Measurements from ENCODE around the gene KCNT1. TPM values are rescaled to one million over a fixed set of nuclear protein-coding genes. Genes with fewer than 3 reads are reported as not detected.

KCNT1 gene
- total and polyA plus RNA-seq, 9 donors = 0.83 to 12.0 (median 3.7) TPM

DNA sequence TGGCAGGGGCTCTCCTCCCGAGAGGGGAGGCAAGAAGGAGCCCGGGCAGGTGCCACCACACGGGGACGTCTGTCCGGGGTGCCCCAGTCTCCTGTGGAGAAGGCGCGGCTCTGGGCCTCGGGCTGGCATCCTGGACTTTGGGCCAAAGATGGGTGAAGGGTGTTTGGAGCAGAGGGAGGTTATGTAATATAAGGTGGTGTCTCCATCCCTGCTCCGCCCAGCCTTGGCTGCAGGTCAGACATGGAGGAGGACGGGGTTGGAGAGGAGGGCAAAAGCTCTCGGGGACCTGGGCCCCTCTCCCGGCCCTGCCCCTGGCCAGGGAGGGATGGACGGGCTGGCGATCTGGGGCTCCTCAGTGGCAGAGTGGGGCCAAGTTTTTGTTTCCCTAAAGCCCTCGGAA is 1.5 kb upstream of the KCNT1 start:
- intact Hi-C loops (cut with DNase I) = loop anchor here in 3 of 4 donors (5.0 to 10.0 kb wide), 5 partner anchors 93 to 424 kb away; partner anchors contain the start of gene UBAC1 (in 1 of the 3)
- H3K27me3 ChIP-seq = no peaks in the 10 kb centered on the region

DNA sequence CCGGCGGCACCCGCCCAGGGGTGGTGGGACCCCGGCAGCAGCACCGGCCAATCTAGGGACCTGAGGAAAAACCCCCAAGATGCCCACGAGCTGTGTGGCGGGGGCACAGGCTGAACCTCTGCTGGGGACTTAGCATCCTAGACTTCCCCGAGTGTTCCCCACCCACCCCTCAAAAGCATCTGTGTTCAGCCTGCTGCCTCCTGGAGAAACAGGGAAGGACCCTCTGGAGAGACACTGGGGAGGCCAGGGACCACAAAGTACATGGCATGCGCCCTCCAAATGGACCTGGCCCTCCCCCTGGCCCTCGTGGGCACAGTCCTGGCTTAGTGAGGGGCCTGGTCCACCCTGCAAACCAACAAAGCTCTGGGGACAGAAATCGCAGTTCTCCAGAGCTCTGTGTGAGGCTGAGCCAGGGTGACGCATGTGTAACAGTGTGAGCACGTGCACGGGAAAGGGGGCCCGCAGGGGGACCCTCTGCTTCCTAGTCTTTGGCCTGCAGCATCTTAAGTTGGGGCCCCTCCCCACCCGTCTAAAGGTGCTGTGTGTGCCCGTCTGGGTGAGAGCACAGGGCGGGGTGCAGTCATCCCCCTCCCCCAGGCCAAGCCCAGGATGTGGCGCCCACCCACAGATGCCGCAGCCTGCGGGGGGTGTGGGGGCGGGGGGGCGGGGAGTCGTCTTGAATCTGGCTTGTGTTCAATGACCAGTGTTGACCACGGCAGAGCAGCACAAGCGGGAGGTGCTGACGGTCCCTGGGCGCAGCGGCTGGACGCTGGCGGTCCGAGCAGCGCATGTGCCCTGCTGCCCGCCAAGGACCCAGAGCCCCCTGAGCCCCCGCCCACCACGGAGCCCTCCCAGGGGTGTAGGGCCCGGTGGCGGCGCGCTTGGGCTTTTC is 672 bp upstream of the KCNT1 start:
- peaks cover 12% of the 10 kb centered on the region for H3K4me1 ChIP-seq (ENCODE audit: insufficient read depth)
- 22 to 47% (median 23%) methylated on average over 17 to 40 of the region's 40 CpGs for WGBS, 3 donors
- intact Hi-C loops (cut with DNase I) = loop anchor here in 3 of 4 donors (5.0 to 10.0 kb wide), 5 partner anchors 94 to 423 kb away; partner anchors contain the start of gene UBAC1 (in 1 of the 3)
- DNase-seq = peak in 4 of 5 donors; percentile 25 to 69 (median 36)
- no peaks in the 10 kb centered on the region for H3K27me3 ChIP-seq
- no peaks in the 10 kb centered on the region for H3K9me3 ChIP-seq
- peak overlapping the region; percentile 25 for H3K4me3 ChIP-seq
- no peaks in the 10 kb centered on the region for H3K36me3 ChIP-seq
- H3K27ac ChIP-seq = peak overlapping the region; percentile 9 to 47
- TF ChIP-seq, protein P1, sequence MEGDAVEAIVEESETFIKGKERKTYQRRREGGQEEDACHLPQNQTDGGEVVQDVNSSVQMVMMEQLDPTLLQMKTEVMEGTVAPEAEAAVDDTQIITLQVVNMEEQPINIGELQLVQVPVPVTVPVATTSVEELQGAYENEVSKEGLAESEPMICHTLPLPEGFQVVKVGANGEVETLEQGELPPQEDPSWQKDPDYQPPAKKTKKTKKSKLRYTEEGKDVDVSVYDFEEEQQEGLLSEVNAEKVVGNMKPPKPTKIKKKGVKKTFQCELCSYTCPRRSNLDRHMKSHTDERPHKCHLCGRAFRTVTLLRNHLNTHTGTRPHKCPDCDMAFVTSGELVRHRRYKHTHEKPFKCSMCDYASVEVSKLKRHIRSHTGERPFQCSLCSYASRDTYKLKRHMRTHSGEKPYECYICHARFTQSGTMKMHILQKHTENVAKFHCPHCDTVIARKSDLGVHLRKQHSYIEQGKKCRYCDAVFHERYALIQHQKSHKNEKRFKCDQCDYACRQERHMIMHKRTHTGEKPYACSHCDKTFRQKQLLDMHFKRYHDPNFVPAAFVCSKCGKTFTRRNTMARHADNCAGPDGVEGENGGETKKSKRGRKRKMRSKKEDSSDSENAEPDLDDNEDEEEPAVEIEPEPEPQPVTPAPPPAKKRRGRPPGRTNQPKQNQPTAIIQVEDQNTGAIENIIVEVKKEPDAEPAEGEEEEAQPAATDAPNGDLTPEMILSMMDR (IDR thresholded peaks at IDR 0.05) = no peak

More for the DNA sequence above, 1.5 kb upstream of the KCNT1 start:
- H3K4me1 ChIP-seq (ENCODE audit: insufficient read depth) = peaks cover 11% of the 10 kb centered on the region
- WGBS, 3 donors = 71 to 80% (median 73%) methylated on average over 15 of the region's 15 CpGs
- no peak for DNase-seq
- no peaks in the 10 kb centered on the region for H3K9me3 ChIP-seq
- no peak overlapping the region for H3K4me3 ChIP-seq
- no peaks in the 10 kb centered on the region for H3K36me3 ChIP-seq
- H3K27ac ChIP-seq = no peak overlapping the region
- no peak for TF ChIP-seq POLR2A (IDR thresholded peaks at IDR 0.05)
- TF ChIP-seq, protein P1 (IDR thresholded peaks at IDR 0.05) = no peak
- no peak for TF ChIP-seq EP300 (IDR thresholded peaks at IDR 0.05)

DNA sequence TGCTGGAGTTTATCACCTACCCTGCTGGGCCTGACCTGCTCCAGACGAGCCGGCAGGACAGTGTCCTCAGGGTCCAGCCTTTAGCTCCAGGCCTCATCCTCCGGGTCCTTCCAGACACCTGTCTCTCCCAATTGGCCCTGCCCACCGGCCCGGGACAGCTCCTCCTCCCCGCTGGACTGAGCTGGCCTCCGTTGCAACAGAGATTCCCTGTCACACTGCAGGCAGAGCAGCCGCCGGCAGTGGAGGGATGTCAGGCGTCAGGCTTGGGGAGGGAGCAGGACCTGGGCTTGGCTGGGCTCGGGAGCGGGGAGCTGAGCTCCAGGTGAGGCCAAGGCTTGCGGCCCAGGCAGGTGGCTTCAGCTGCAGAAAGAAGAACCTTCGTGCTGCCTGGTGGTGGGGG is 1.7 kb downstream of the KCNT1 start:
- intact Hi-C loops (cut with DNase I) = loop anchor here in 3 of 4 donors (5.0 to 10.0 kb wide), 5 partner anchors 96 to 421 kb away; partner anchors contain the start of gene UBAC1 (in 1 of the 3)
- H3K9me3 ChIP-seq = no peaks in the 10 kb centered on the region
- no peak overlapping the region for H3K27ac ChIP-seq
- WGBS, 3 donors = 51 to 62% (median 59%) methylated on average over 14 of the region's 14 CpGs
- H3K4me1 ChIP-seq (ENCODE audit: insufficient read depth) = peaks cover 20% of the 10 kb centered on the region
- H3K27me3 ChIP-seq = no peaks in the 10 kb centered on the region
- TF ChIP-seq, protein P1 (IDR thresholded peaks at IDR 0.05) = no peak
- no peak for TF ChIP-seq EP300 (IDR thresholded peaks at IDR 0.05)
- TF ChIP-seq POLR2A (IDR thresholded peaks at IDR 0.05) = no peak
- no peak for DNase-seq
- no peaks in the 10 kb centered on the region for H3K36me3 ChIP-seq
- H3K4me3 ChIP-seq = no peak overlapping the region

DNA sequence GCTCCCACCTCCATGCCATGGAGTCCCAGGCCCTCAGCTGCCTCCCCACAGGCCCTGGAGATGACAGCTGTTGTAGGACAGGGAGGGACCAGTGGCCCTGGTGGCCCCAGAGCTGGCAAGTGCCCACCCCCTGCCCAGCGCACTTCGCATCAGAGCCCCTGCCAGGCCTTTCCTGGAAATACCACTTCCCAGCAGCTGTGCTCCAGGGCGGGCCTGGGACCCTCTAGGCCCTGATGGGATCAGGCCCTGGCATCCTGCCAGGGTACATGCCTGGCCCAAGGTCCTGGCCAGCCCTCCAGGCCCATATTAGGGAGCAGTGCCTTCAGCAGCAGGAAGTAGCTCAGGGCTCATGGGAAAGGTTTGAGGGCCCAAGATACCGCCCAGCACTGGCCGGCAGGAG is 2.5 kb downstream of the KCNT1 start:
- Histone ChIP-seq H3K36me3 (no peaks in the 10 kb centered on the region), H3K4me1 (ENCODE audit: insufficient read depth) (peaks cover 20% of the 10 kb centered on the region), H3K4me3 (no peak overlapping the region), H3K9me3 (no peaks in the 10 kb centered on the region), H3K27ac (peak overlapping the region in 1 of 2 donors; percentile 42), H3K27me3 (no peaks in the 10 kb centered on the region)
- DNase-seq = peak; percentile 40 to 86 (median 63)
- intact Hi-C loops (cut with DNase I) = loop anchor here in 3 of 4 donors (5.0 to 10.0 kb wide), 5 partner anchors 97 to 420 kb away; partner anchors contain the start of gene UBAC1 (in 1 of the 3)
- 45 to 61% (median 50%) methylated on average over 2 to 5 of the region's 5 CpGs for WGBS, 3 donors
- TF ChIP-seq EP300 (IDR thresholded peaks at IDR 0.05) = no peak
- TF ChIP-seq, protein P1 (IDR thresholded peaks at IDR 0.05) = no peak
- TF ChIP-seq POLR2A (IDR thresholded peaks at IDR 0.05) = no peak
